ENCODE results near the gene ALX4.

The ALX4 gene

GRCh38 chr11:44335052-44335760, 25.3 kb upstream of the ALX4 start:
- no peak for DNase-seq

DNA sequence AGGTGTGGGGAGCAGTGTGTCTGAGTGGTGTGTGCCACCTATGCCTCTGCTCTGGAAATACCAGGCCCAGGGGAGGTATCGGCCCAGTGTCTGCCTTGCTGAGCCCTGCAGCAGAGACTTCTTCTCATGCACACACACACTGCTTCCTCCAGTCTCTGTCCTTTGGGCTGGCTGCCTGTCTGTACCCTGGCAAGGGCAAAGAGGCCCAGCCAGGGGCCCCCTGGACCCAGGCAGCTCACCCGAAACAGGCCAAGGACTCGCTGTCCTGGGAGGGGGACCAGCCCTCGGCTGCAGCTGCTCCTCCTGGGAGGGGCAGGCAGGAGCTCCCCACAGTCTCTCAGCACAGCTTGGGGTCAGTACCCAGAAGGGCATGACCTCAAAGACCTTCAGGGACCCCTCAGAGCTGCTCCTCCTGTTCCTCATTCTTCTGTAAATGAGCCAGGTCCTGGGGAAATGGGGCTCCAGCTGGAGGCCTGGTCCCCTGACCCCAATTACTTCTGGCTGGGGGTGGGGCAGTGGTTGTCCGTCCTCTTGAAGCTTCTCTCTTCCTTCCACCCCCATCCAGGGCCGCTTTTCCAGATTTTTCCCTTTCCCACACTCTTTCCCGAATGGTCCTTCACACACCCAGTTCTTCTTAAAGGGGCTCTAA, 24.5 kb upstream of the ALX4 start:
- no peak for DNase-seq

- DNase-seq, result no peak
Measured at GRCh38 chr11:44333271-44334218, 23.6 kb upstream of the ALX4 start.

DNA sequence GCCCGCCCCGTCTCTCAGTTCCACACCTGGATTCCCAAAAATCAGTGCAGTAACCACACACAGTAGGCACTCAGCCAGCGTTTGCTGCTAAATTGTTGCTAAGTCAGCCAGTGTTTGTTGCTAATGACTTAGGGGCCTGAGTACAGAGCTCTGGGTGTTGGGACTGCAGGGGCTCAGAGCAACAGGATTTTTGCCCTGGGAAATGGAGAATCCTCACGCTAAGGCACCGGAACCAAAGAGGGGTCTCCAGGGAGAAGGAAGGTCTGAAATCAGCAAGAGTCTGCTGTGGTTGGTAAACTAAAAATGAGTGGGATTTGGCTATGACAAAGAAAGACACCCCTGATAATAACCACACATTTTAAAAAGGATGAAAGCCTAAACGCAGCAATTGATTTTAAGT, 22.7 kb upstream of the ALX4 start:
- no peak for DNase-seq

- DNase-seq, result no peak
Measured at GRCh38 chr11:44329472-44330230, 19.7 kb upstream of the ALX4 start.

DNA sequence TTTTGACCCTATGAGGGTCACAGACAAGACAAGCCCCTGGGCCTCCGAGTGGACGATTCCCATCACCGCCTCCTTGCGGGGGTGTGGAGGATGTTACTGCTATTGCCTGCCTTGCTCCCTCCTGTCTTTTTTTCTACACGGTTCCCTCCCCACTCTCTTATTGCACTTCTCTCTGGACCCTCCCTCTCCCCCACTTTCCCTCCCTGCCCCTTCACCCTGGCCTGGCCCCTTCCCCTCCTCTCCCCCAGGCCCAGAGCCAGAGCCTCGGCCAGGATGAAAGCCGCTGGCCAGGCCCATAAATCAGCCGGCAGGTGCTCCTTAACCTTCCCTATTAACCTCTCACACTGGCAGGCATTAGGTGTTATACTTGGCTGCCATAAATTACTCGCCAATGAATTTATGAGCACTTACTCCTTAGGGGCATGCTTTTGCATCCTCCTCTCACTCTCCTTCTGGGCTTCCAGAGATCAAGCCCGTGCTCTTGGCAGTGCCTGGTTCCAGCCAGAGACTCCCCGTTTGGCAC, 18.3 kb upstream of the ALX4 start:
- no peak for DNase-seq

DNA sequence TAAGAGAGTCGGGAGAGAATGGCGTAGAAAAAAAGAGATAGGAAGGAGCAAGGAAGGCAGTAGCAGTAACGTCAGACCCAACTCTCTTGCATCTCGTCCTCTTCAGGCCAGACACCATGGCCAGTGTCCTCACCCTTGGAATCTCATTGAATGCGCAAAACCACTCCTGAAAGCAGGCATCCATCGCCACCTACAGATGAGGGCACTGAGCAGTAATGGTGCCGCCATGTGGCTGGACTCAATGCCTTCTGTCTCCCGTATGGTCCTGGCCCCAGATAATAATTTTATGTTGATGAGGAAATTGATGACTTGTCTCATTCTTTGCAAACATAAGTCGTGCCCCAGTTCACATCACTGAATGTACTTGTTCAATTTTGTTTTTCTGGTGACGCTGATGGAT, 17.8 kb upstream of the ALX4 start:
- no peak for DNase-seq

DNA sequence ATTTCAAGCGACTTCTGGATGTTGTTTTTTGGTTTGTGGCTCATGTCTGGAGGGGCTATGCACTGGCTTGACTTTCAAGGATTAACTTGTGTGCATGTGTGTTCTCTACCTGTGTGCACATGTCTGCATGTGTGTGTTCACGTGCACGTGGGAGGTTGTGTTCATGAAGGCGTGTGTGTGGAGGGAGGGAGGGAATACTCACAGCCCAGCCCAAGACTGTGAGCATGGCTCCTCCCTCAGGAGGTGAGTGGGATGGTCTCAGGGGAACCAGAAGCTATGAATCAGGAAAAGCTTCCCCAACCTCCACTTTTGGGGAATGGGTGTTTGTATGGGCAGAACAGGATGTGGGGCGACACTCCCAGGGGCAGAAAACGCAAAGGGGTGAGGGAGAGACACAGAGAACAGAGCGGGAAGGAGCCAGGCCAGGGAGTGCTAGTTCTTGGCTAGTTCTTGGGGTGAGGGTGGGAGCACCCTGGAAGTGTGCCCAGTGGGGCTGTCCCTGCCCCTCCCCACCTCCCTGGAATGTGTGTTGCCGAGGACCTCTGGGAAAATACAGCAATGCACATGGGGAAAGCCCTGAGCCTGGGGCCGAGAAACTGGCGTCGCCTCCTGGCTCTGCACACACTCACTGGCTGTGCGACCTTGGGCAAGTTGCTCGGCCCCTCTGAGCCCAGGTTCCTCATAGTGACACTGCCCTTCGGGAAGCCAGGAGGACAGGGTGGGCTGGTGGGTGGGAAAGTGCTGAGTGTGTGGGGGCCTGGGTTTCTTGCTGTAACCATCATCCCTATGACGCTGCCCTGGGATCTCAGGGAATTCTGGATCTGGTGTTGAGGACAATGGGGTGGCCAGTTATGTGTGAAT, 16.9 kb upstream of the ALX4 start:
- DNase-seq, result no peak

- no peak for DNase-seq
Measured at GRCh38 chr11:44325698-44326097, 15.8 kb upstream of the ALX4 start.

- DNase-seq, result peak; percentile 76
Measured at GRCh38 chr11:44324749-44325525, 15.0 kb upstream of the ALX4 start.

DNA sequence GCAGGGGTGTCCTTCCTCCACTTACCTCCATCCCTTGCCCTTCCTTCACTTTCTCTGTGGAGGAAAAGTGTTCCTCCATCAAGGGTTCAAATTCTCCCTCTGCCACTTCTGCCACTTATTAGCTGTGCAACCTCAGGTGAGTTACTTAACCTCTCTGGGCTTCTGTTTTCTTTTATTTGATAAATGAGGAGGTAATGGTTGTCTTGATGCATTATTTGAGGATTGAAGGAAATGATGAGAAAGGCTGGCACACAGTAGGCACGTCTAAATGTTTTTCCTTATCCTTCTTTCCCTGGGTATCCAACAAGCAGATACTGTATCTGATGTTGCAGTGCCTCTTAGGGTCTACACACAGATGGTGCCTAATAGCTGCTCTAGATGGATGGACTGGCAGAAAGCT, 14.3 kb upstream of the ALX4 start:
- DNase-seq, result no peak

DNA sequence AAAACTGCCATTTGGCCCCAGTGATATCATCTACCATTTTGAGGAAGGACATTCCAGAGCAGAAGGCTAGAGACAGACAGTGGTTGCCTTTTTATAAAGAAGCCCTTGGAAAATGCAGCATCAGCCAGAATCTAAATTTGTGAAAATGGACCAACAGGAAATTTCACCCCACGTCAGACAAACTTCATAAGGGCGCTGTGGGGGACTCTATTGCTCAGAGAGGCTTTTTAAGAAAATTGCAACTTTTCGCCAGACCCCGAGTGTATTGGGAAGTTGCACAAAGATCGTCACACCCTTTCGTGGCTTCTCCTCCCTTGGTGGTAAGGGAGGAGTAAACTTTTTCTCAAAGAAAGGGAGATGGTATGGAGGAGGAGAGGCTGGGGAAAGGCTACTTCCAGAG, 12.3 kb upstream of the ALX4 start:
- DNase-seq, result no peak

DNA sequence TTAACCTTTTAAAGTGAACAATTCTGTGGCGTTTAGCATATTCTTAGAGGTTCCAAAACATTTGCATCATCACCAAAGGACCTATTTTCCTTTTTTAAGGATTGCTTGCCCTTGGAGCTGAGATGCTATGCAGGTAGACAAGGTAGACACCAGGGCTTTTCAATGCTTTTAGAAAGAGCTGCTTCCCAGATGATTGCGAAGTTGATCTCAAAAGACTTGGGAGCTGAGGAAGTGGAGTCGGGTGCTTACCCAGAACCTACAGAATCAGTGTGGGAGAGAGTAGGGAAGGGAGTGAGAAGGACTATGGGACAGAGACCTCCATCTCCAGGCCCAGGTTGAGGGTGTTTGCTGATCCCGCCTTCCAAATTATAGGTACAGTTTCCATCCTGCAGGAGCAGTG, 11.1 kb upstream of the ALX4 start:
- DNase-seq, result no peak

GRCh38 chr11:44320289-44320973, 10.5 kb upstream of the ALX4 start:
- no peak for DNase-seq

DNA sequence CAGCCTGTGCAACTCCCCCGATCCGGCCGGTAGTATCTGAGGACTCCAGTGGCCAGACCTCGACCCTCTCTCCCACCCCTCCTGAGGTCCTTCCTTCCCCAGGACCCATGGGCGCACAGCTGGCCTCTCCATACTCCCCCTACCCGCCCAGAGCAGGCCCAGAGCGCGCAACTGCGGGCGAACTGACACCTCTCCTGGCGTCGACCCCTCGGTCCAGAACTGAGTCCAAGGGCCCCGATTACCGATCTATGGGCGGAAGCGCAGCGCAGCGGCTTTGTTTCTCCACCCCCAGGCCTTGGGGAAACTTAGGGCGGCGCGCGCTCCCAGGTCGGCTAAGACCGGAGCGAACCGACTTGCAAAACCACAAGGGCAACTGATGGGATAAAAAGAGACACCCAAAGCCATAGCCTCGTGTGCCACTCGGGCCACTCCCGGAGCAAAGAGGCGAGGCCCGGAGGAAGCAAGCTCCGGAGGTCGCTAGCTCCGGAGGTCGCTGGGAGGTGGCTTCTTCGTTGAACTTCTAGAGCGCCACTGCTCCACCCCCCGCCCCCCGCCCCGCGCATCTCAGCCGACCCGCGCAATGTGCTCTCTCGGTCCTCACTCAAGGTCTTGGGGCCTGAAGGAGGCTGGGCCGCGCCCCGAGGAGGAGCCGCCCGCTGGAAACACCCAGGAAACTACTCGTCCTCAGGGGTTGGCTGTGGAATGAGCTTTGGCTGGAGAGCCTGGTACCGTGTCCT, 9.8 kb upstream of the ALX4 start:
- DNase-seq, result no peak

- DNase-seq, result no peak
Measured at GRCh38 chr11:44319170-44319551, 9.2 kb upstream of the ALX4 start.

DNA sequence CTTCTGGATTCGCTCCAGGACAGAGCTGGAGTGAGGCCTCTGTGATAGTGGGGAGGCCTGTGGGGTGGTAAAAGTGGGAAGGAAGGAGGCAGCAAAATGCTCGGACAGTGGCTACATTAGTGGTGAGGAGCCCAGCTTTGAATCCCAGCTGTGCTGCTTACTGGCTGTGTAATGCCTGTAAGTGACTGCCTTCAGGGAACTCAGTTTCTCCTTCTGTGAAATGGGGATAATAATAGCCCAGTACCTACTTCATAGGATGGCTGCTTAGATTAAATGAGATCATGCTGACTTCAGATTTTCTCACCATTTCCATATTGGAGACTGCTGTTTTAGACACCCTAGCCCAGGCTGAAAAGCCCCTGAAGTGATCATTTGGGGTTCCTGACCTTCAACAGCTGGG, 8.4 kb upstream of the ALX4 start:
- DNase-seq, result no peak

DNA sequence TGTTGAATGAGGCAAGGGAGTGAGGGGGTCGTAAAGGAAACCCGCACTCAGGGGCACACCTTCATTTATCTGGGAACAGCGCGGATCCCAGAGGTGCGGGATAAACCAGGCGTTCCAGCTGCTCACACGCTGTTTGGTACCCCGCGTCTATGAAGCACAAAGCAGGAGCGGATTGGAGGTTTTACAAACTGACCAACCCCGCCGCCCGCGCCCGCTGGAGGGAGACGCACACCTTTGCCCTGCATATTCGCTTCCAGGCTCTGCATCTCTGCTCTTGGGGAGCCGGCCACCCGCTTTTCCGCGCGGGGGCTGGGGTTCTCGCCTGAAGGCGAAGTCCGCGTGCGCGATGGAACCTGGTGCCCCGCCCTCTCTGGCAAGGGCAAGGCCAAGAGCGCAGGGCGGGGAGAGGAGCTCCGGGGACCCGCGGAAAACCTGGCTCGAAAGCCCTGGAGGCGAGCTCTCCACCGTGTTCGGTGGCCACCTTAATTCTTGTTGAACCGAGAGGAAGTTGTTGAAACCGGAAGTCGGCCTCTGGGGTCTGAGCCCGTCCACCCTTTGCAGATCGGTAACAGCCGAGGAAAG, 6.8 kb upstream of the ALX4 start:
- DNase-seq, result no peak

- DNase-seq, result no peak
Measured at GRCh38 chr11:44315947-44316658, 6.2 kb upstream of the ALX4 start.
